Measurements from ENCODE around the gene EID2. TPM values are rescaled to one million over a fixed set of nuclear protein-coding genes. Genes with fewer than 3 reads are reported as not detected.

Gene EID2
- total and polyA plus RNA-seq, 3 experiments from 2014 or later = 14.0 to 29.2 (median 15.4) TPM

DNA sequence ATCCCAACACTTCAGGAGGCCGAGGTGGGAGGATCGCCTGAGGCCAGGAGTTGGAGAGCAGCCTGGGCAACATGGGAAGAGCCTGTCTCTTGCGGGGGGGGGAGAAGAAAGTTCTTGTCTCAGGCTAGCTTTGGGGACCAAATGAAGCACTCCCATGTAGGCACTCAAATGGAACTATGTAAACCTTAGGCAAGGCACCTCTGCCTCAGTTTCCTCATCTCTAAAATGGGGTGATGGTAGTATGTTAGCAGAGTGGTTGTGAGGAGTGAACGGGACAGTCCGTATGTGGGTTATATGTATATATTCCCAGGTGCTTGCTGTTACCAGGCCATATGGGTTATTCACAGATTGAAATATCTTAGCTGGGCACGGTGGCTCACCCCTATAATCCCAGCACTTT lies 47.7 kb downstream of the EID2 start:
- DNase-seq = no peak
- Histone ChIP-seq H3K27me3 (ENCODE audit: insufficient read depth, low read length, poor library complexity, severe bottlenecking) (no peaks in the 10 kb centered on the region), H3K9me3 (ENCODE audit: low read length) (no peaks in the 10 kb centered on the region), H3K36me3 (ENCODE audit: insufficient read depth, low read length) (peaks cover 24% of the 10 kb centered on the region), H3K4me1 (ENCODE audit: insufficient read depth, low read length) (no peaks in the 10 kb centered on the region), H3K4me3 (ENCODE audit: low read length) (no peak overlapping the region), H3K27ac (ENCODE audit: low read depth, low read length) (no peak overlapping the region)
- Mint-ChIP-seq H3K27ac (no peak overlapping the region), H3K9me3 (no peaks in the 10 kb centered on the region), H3K4me1 (no peaks in the 10 kb centered on the region), H3K36me3 (peaks cover 0 to 37% (median 6%) of the 10 kb centered on the region in 3 donors), H3K4me3 (no peak overlapping the region), H3K27me3 (peaks cover 6 to 9% of the 10 kb centered on the region in 2 donors)
- POLR2A ChIA-PET = interaction anchor here (0.5 kb wide), 1 partner anchor 38 kb away, joined by 3 read pairs; no protein-coding TSS in a partner anchor
- CTCF ChIA-PET = interaction anchor here (1.7 kb wide), 1 partner anchor 11 kb away, joined by 6 read pairs; no protein-coding TSS in a partner anchor

DNA sequence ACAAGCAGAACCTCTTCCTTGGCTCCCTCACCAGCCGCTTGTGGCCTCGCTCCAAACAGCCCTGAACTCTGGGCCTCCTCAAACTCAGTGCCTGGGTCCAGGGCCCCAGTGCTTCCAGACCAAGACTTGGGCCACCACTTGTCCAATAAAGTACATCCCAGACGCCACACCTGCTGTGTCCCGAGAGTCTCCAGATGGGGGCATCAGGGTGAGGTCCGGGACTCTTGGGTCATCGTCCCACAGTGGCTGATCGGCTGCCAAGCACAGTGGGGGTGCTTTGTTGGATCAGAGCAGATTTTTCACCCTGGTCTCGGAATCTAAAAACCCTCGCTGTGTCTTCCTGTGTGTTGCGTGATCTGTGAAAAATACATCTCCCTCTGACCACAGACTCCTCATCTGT lies 50.2 kb downstream of the EID2 start:
- Mint-ChIP-seq H3K4me3 (no peak overlapping the region), H3K9me3 (no peaks in the 10 kb centered on the region)
- CTCF ChIA-PET = no interaction called here

More for the DNA sequence above, 50.2 kb downstream of the EID2 start:
- Mint-ChIP-seq H3K27ac (no peak overlapping the region), H3K27me3 (no peaks in the 10 kb centered on the region), H3K36me3 (peaks cover 0 to 57% (median 10%) of the 10 kb centered on the region in 3 donors), H3K4me1 (peaks cover 0 to 4% (median 3%) of the 10 kb centered on the region in 3 donors)
- H3K36me3 ChIP-seq (ENCODE audit: insufficient read depth, low read length) = peaks cover 38% of the 10 kb centered on the region
- no peak for DNase-seq
- H3K27me3 ChIP-seq (ENCODE audit: insufficient read depth, low read length, poor library complexity, severe bottlenecking) = no peaks in the 10 kb centered on the region
- H3K27ac ChIP-seq (ENCODE audit: low read depth, low read length) = no peak overlapping the region
- no peaks in the 10 kb centered on the region for H3K9me3 ChIP-seq (ENCODE audit: low read length)
- no peak overlapping the region for H3K4me3 ChIP-seq (ENCODE audit: low read length)
- no peaks in the 10 kb centered on the region for H3K4me1 ChIP-seq (ENCODE audit: insufficient read depth, low read length)
- POLR2A ChIA-PET = no interaction called here

Other genes starting within 250 kb of the EID2 start
- gene IFNL1, start 243.8 kb downstream of the EID2 start, total RNA-seq = not detected
- 4.6 TPM for gene IFNL1, start 243.8 kb downstream of the EID2 start, polyA plus RNA-seq
- gene LRFN1, start 219.3 kb downstream of the EID2 start, total RNA-seq = 1 to 10 TPM; 4.3 to 4.9 TPM
- gene LRFN1, start 219.3 kb downstream of the EID2 start, polyA plus RNA-seq = 6.7 TPM
- gene GMFG, start 204.1 kb downstream of the EID2 start, total RNA-seq = 100 to 1,000 TPM; 246 to 247 TPM
- 1,052 TPM for gene GMFG, start 204.1 kb downstream of the EID2 start, polyA plus RNA-seq
- gene SAMD4B, start 197.7 kb downstream of the EID2 start, total RNA-seq = 10 to 100 TPM; 54.3 to 55.6 TPM
- gene SAMD4B, start 197.7 kb downstream of the EID2 start, polyA plus RNA-seq = 18.7 TPM
- 10 to 100 TPM; 44.6 to 46.9 TPM for gene PAF1, start 149.1 kb downstream of the EID2 start, total RNA-seq
- 50.2 TPM for gene PAF1, start 149.1 kb downstream of the EID2 start, polyA plus RNA-seq
- gene MED29, start 148.8 kb downstream of the EID2 start, total RNA-seq = 10 to 100 TPM; 39.3 to 39.6 TPM
- 56.8 TPM for gene MED29, start 148.8 kb downstream of the EID2 start, polyA plus RNA-seq
- 10 to 100 TPM; 32.8 to 36.4 TPM for gene ZFP36, start 133.3 kb downstream of the EID2 start, total RNA-seq
- gene ZFP36, start 133.3 kb downstream of the EID2 start, polyA plus RNA-seq = 355 TPM
- 10 to 100 TPM; 35.2 to 36.4 TPM for gene PLEKHG2, start 127.5 kb downstream of the EID2 start, total RNA-seq
- 4.0 TPM for gene PLEKHG2, start 127.5 kb downstream of the EID2 start, polyA plus RNA-seq
- 1,000 to 10,000 TPM; 2,654 to 2,668 TPM for gene RPS16, start 104.2 kb downstream of the EID2 start, total RNA-seq
- 1,795 TPM for gene RPS16, start 104.2 kb downstream of the EID2 start, polyA plus RNA-seq
- 100 to 1,000 TPM; 190 to 196 TPM for gene SUPT5H, start 94.6 kb downstream of the EID2 start, total RNA-seq
- 115 TPM for gene SUPT5H, start 94.6 kb downstream of the EID2 start, polyA plus RNA-seq
- gene TIMM50, start 59.3 kb downstream of the EID2 start, total RNA-seq = 100 to 1,000 TPM; 131 to 137 TPM
- gene TIMM50, start 59.3 kb downstream of the EID2 start, polyA plus RNA-seq = 47.3 TPM
- 1 to 10 TPM in 1 of 2 experiments, under 1 TPM in 1; 0.92 to 1.4 TPM for gene DLL3, start 41.2 kb downstream of the EID2 start, total RNA-seq
- 0.25 TPM for gene DLL3, start 41.2 kb downstream of the EID2 start, polyA plus RNA-seq
- gene SELENOV, start 25.0 kb downstream of the EID2 start, total RNA-seq = not detected
- not detected for gene SELENOV, start 25.0 kb downstream of the EID2 start, polyA plus RNA-seq
- 1 to 10 TPM; 3.4 to 3.7 TPM for gene EID2B, start 7.3 kb downstream of the EID2 start, total RNA-seq
- 8.5 TPM for gene EID2B, start 7.3 kb downstream of the EID2 start, polyA plus RNA-seq
- gene LGALS13, start 62.4 kb upstream of the EID2 start, total RNA-seq = not detected
- gene LGALS13, start 62.4 kb upstream of the EID2 start, polyA plus RNA-seq = not detected
- gene LGALS16, start 115.8 kb upstream of the EID2 start, total RNA-seq = not detected
- not detected for gene LGALS16, start 115.8 kb upstream of the EID2 start, polyA plus RNA-seq
- not detected for gene LGALS14, start 164.3 kb upstream of the EID2 start, total RNA-seq
- gene LGALS14, start 164.3 kb upstream of the EID2 start, polyA plus RNA-seq = not detected
- not detected for gene CLC, start 197.9 kb upstream of the EID2 start, total RNA-seq
- gene CLC, start 197.9 kb upstream of the EID2 start, polyA plus RNA-seq = 0.84 TPM
- gene LEUTX, start 238.7 kb upstream of the EID2 start, total RNA-seq = not detected
- not detected for gene LEUTX, start 238.7 kb upstream of the EID2 start, polyA plus RNA-seq